ENCODE data around the gene AP3M1.

AP3M1 gene

DNA sequence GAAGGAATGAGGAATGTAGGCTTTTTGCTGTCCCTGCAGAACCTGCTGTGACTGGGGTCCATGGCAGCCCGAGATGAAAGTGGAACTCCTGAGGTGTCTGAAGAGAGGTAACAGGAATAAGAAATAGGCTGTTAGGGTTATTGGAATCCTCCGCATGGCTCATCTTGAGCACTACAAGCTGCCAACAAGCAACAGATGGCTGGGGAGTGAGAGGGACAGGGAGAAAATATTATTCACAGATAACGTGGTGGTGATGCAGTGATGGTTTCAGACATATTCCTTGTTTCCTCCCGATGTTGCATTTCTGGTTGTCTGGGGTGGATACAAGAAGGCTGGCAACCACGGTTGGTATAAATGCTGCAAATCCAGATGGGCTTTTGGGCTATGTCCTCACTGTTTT is 46.1 kb downstream of the AP3M1 start:
- H3K4me3 ChIP-seq (ENCODE audit: low read depth, low read length) = no peak overlapping the region
- DNase-seq (ENCODE audit: low read depth) = no peak
- TF ChIP-seq CTCF (IDR thresholded peaks at IDR 0.05; ENCODE audit: low read depth, low read length, missing control alignments) = no peak

DNA sequence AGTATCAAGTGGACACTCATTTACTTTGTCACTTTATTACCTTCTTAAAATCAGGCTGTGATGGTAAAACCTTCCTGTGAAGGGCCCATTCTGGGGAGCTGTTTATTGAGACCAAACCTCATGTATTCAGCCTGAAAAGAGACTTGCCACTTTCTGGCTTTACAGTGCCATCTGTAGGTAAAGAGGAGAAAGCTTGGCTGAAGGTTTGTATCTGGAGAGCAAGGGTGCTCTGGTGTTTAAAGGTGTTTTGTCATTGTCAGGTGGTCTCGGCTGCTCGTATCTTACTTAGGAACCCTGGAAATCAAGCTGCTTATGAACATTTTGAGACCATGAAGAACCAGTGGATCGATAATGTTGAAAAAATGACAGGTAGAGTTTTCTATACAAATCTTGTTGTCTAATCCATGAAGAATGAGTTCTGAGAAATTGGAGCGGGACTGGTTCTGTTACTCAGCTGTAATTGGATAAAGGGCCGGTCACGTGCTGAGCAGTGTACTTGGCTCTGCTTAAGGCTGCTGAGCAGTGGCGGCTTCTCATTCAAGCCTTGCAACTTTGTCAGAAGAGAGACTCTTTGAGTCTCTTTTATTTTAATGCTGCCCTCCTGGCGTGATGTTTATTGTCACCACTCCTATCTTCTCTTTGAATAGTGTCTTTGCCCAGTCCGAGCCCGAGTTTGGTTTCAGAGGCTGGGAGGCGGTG is 46.9 kb downstream of the AP3M1 start:
- H3K4me3 ChIP-seq (ENCODE audit: low read depth, low read length) = no peak overlapping the region
- peak; percentile 19 for DNase-seq (ENCODE audit: low read depth)
- TF ChIP-seq CTCF (IDR thresholded peaks at IDR 0.05; ENCODE audit: low read depth, low read length, missing control alignments) = peak; percentile 63

- TF ChIP-seq CTCF (IDR thresholded peaks at IDR 0.05; ENCODE audit: low read depth, low read length, missing control alignments) = no peak
- DNase-seq (ENCODE audit: low read depth) = no peak
- no peak overlapping the region for H3K4me3 ChIP-seq (ENCODE audit: low read depth, low read length)
Measured at GRCh38 chr10:74099836-74100235, 50.8 kb downstream of the AP3M1 start.

- no peak for DNase-seq (ENCODE audit: low read depth)
- H3K4me3 ChIP-seq (ENCODE audit: low read depth, low read length) = no peak overlapping the region
- no peak for TF ChIP-seq CTCF (IDR thresholded peaks at IDR 0.05; ENCODE audit: low read depth, low read length, missing control alignments)
Measured at GRCh38 chr10:74099420-74099819, 51.2 kb downstream of the AP3M1 start.

GRCh38 chr10:74097776-74098175 is 52.9 kb downstream of the AP3M1 start:
- H3K4me3 ChIP-seq (ENCODE audit: low read depth, low read length) = no peak overlapping the region
- no peak for DNase-seq (ENCODE audit: low read depth)

DNA sequence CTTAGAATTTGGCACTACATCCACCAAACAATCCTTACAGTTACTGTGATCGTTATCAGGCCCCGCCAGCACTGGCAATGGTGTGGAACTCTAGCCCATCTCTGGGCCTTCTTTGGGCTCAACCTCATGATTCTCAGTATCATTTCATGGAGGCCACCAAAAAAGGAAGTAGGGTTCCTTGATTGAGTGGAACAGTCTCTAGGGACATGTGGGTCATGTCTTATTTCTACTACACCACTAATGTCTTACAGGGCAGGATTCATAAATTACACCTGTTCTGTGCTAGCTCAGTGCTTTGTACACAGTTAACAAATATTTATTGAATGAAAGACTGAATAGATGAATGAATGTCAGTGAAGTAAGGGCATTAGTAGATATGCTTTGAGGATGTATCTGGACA is 53.9 kb downstream of the AP3M1 start:
- H3K4me3 ChIP-seq (ENCODE audit: low read depth, low read length) = no peak overlapping the region
- TF ChIP-seq CTCF (IDR thresholded peaks at IDR 0.05; ENCODE audit: low read depth, low read length, missing control alignments) = no peak
- DNase-seq (ENCODE audit: low read depth) = peak; percentile 43

More at GRCh38 chr10:74097776-74098175, 52.9 kb downstream of the AP3M1 start:
- TF ChIP-seq CTCF (IDR thresholded peaks at IDR 0.05; ENCODE audit: low read depth, low read length, missing control alignments) = no peak

GRCh38 chr10:74094231-74094630 is 56.4 kb downstream of the AP3M1 start:
- no peak for DNase-seq (ENCODE audit: low read depth)
- no peak overlapping the region for H3K4me3 ChIP-seq (ENCODE audit: low read depth, low read length)
- TF ChIP-seq CTCF (IDR thresholded peaks at IDR 0.05; ENCODE audit: low read depth, low read length, missing control alignments) = no peak

Measured in GM12864 (cell line).